Neural cell (in vitro differentiated cells): ENCODE results near the gene UTRN. TPM values are rescaled to one million over a fixed set of nuclear protein-coding genes. Genes with fewer than 3 reads are reported as not detected.

ENCODE experiments used
- H2AFZ ChIP-seq: fragments of 200-600, 300-800 bp; sonication (generic), shearing (Covaris generic); 2 replicates; pipeline ENCODE4 v1.6.0; 2014; ENCODE audit warnings: low read depth, mild to moderate bottlenecking, antibody characterized with exemption, low read length, moderate library complexity
- H3F3A ChIP-seq: fragments of 200-600 bp; shearing (Covaris generic); 2 replicates; pipeline ENCODE4 v1.6.1; 2016; ENCODE audit warnings: mild to moderate bottlenecking, moderate library complexity, mixed read lengths, antibody characterized with exemption, low read length; ENCODE audit not compliant: insufficient read depth, poor library complexity, severe bottlenecking
- H3K27ac ChIP-seq: fragments of 200-600, 300-800 bp; sonication (generic), shearing (Covaris generic); 2 replicates; pipeline ENCODE4 v1.5.1; 2014; ENCODE audit warnings: mild to moderate bottlenecking, low read length, moderate library complexity
- H3K27me3 ChIP-seq: fragments of 300-800, 200-600 bp; sonication (generic), shearing (Covaris generic); 2 replicates; pipeline ENCODE4 v1.6.0; 2014; ENCODE audit warnings: mild to moderate bottlenecking, low read depth, low read length, moderate library complexity; ENCODE audit not compliant: insufficient read depth
- H3K36me3 ChIP-seq: fragments of 300-800, 200-600 bp; sonication (generic), shearing (Covaris generic); 2 replicates; pipeline ENCODE4 v1.5.1; 2014; ENCODE audit warnings: mild to moderate bottlenecking, antibody characterized with exemption, low read length, moderate library complexity; ENCODE audit not compliant: insufficient read depth
- H3K4me2 ChIP-seq: fragments of 300-800, 200-600 bp; sonication (generic), shearing (Covaris generic); 2 replicates; pipeline ENCODE4 v1.6.0; 2014; ENCODE audit warnings: mild to moderate bottlenecking, low read length
- H3K4me3 ChIP-seq: fragments of 300-800, 200-600 bp; sonication (generic), shearing (Covaris generic); 2 replicates; pipeline ENCODE4 v1.5.1; 2014; ENCODE audit warnings: mild to moderate bottlenecking, low read length, moderate library complexity
- H3K79me2 ChIP-seq: fragments of 200-600 bp; shearing (Covaris generic); replicated peaks from 2 replicates; pipeline ENCODE4 v1.6.0; 2014; ENCODE audit warnings: mild to moderate bottlenecking, low read length, moderate library complexity; ENCODE audit not compliant: insufficient read depth
- H3K9ac ChIP-seq: fragments of 300-800, 200-600 bp; sonication (generic), shearing (Covaris generic); 2 replicates; pipeline ENCODE4 v1.6.1; 2016; ENCODE audit warnings: mild to moderate bottlenecking, low read length, mixed read lengths
- H3K9me2 ChIP-seq: fragments of 200-600 bp; shearing (Covaris generic); 2 replicates; pipeline ENCODE4 v1.6.1; 2016; ENCODE audit warnings: mild to moderate bottlenecking, low read length, mixed read lengths; ENCODE audit not compliant: insufficient read depth
- H3K9me3 ChIP-seq: fragments of 200-600, 300-800 bp; sonication (generic), shearing (Covaris generic); 2 replicates; pipeline ENCODE4 v1.6.1; 2016; ENCODE audit warnings: mild to moderate bottlenecking, mixed run types, low read length, moderate library complexity, mixed read lengths
- H4K20me1 ChIP-seq: fragments of 200-600 bp; shearing (Covaris generic); 2 replicates; pipeline ENCODE4 v1.6.1; 2016; ENCODE audit warnings: mild to moderate bottlenecking, mixed run types; ENCODE audit not compliant: insufficient read depth
- EP300 ChIP-seq: fragments of 450-650 bp; conservative IDR thresholded peaks from 2 replicates; pipeline ENCODE4 v1.6.1; 2014; ENCODE audit warnings: antibody characterized with exemption, mild to moderate bottlenecking, moderate library complexity; ENCODE audit not compliant: poor library complexity, severe bottlenecking
- EZH2 ChIP-seq: fragments of 200-600, 300-800 bp; shearing (Covaris generic), sonication (generic); IDR thresholded peaks from 2 replicates; pipeline ENCODE4 v1.6.1; 2014; ENCODE audit warnings: antibody characterized with exemption, low read length, borderline replicate concordance, mild to moderate bottlenecking; ENCODE audit not compliant: insufficient read depth, poor library complexity, severe bottlenecking
- MXI1 ChIP-seq: fragments of 450-650 bp; conservative IDR thresholded peaks from 2 replicates; pipeline ENCODE4 v1.6.1; 2014; ENCODE audit warnings: antibody characterized with exemption, mild to moderate bottlenecking; ENCODE audit not compliant: poor library complexity, severe bottlenecking
- POLR2AphosphoS5 ChIP-seq: IDR thresholded peaks from 2 replicates; pipeline ENCODE4 v1.6.1; 2012
- RAD21 ChIP-seq: fragments of 450-650 bp; conservative IDR thresholded peaks from 2 replicates; pipeline ENCODE4 v1.6.1; 2014; ENCODE audit warnings: antibody characterized with exemption, mild to moderate bottlenecking, moderate library complexity
- SMC3 ChIP-seq: fragments of 450-650 bp; conservative IDR thresholded peaks from 2 replicates; pipeline ENCODE4 v1.6.1; 2014; ENCODE audit warnings: antibody characterized with exemption, mild to moderate bottlenecking, moderate library complexity; ENCODE audit not compliant: poor library complexity
- TAF1 ChIP-seq: IDR thresholded peaks from 2 replicates; pipeline ENCODE4 v1.6.1; 2012; ENCODE audit warnings: low read depth
- polyA plus RNA-seq: library from polyadenylated mRNA; depleted of rRNA; stranded (reverse); fragments of >200 nt; gene quantifications from 2 replicates; pipeline ENCODE4 v1.2.3, GENCODE V29; 2014
- TF ChIP-seq, protein P1 (sequence below): IDR thresholded peaks from 2 replicates; pipeline ENCODE4 v1.6.1; 2012; ENCODE audit warnings: borderline replicate concordance
- TF ChIP-seq, protein P2 (sequence below): fragments of 450-650 bp; IDR thresholded peaks from 2 replicates; pipeline ENCODE4 v1.5.1; 2014; ENCODE audit warnings: antibody characterized with exemption, mild to moderate bottlenecking, moderate library complexity; ENCODE audit not compliant: poor library complexity, severe bottlenecking

UTRN gene
- polyA plus RNA-seq, 1 donor from 2014 or later: 5.2 TPM

DNA sequence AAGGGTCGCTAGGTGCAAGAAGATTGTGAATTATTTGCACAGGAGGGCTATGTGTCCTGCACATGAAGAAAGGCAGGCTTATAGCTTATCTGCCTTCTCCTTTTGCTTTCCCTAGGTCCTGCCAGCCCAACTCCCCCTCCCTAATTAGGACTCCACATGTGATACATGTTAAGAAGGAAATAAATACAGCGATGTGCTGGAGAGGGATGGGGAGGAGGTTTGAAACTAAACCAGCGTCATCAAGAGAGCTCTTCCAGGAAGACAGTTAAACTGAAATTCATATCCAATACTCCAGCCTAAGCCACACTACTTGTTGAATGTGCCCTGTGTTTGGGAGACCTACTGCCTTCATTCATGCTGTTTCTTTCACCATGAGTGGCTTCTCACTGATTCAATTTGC is 34.9 kb upstream of the UTRN start:
- no peaks in the 10 kb centered on the region for H3F3A ChIP-seq
- TF ChIP-seq, protein P1, sequence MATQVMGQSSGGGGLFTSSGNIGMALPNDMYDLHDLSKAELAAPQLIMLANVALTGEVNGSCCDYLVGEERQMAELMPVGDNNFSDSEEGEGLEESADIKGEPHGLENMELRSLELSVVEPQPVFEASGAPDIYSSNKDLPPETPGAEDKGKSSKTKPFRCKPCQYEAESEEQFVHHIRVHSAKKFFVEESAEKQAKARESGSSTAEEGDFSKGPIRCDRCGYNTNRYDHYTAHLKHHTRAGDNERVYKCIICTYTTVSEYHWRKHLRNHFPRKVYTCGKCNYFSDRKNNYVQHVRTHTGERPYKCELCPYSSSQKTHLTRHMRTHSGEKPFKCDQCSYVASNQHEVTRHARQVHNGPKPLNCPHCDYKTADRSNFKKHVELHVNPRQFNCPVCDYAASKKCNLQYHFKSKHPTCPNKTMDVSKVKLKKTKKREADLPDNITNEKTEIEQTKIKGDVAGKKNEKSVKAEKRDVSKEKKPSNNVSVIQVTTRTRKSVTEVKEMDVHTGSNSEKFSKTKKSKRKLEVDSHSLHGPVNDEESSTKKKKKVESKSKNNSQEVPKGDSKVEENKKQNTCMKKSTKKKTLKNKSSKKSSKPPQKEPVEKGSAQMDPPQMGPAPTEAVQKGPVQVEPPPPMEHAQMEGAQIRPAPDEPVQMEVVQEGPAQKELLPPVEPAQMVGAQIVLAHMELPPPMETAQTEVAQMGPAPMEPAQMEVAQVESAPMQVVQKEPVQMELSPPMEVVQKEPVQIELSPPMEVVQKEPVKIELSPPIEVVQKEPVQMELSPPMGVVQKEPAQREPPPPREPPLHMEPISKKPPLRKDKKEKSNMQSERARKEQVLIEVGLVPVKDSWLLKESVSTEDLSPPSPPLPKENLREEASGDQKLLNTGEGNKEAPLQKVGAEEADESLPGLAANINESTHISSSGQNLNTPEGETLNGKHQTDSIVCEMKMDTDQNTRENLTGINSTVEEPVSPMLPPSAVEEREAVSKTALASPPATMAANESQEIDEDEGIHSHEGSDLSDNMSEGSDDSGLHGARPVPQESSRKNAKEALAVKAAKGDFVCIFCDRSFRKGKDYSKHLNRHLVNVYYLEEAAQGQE: no peak
- TF ChIP-seq EP300: no peak
- no peak for TF ChIP-seq SMC3
- TF ChIP-seq, protein P2, sequence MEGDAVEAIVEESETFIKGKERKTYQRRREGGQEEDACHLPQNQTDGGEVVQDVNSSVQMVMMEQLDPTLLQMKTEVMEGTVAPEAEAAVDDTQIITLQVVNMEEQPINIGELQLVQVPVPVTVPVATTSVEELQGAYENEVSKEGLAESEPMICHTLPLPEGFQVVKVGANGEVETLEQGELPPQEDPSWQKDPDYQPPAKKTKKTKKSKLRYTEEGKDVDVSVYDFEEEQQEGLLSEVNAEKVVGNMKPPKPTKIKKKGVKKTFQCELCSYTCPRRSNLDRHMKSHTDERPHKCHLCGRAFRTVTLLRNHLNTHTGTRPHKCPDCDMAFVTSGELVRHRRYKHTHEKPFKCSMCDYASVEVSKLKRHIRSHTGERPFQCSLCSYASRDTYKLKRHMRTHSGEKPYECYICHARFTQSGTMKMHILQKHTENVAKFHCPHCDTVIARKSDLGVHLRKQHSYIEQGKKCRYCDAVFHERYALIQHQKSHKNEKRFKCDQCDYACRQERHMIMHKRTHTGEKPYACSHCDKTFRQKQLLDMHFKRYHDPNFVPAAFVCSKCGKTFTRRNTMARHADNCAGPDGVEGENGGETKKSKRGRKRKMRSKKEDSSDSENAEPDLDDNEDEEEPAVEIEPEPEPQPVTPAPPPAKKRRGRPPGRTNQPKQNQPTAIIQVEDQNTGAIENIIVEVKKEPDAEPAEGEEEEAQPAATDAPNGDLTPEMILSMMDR: no peak
- no peak for TF ChIP-seq RAD21
- TF ChIP-seq MXI1: no peak
- TF ChIP-seq POLR2AphosphoS5: no peak
- TF ChIP-seq EZH2: no peak
- no peak for TF ChIP-seq TAF1
- no peaks in the 10 kb centered on the region for H3K79me2 ChIP-seq
- no peaks in the 10 kb centered on the region for H3K27me3 ChIP-seq
- H3K9ac ChIP-seq: no peak overlapping the region
- no peaks in the 10 kb centered on the region for H3K9me2 ChIP-seq
- no peak overlapping the region for H2AFZ ChIP-seq
- no peaks in the 10 kb centered on the region for H3K36me3 ChIP-seq
- no peaks in the 10 kb centered on the region for H3K9me3 ChIP-seq
- H3K27ac ChIP-seq: no peak overlapping the region
- no peaks in the 10 kb centered on the region for H4K20me1 ChIP-seq
- no peak overlapping the region for H3K4me2 ChIP-seq
- H3K4me3 ChIP-seq: no peak overlapping the region

DNA sequence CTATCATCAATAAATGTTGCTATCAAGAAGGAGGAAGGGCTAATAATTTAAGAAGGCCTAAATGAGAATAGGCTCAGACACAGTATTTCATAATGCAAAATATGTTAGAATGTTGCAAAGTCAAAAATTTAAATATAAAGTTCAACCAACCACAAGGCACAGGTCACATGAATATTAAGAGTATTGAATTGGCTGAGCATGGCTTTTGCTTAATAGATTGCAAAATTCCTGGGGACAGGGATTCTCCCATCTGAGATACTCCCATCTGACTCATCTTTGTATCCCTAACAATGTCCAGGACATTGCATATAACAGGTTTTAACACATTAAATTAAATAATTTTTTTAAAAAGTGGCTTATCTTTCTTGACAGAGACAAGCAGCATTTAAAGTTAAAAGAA is 32.9 kb upstream of the UTRN start:
- no peak overlapping the region for H3K27ac ChIP-seq
- H3K79me2 ChIP-seq: no peaks in the 10 kb centered on the region
- no peaks in the 10 kb centered on the region for H3K9me2 ChIP-seq
- TF ChIP-seq, protein P1: no peak
- TF ChIP-seq RAD21 (no peak), POLR2AphosphoS5 (no peak), EP300 (no peak), EZH2 (no peak), MXI1 (no peak), TAF1 (no peak), SMC3 (no peak)
- TF ChIP-seq, protein P2: no peak
- H3K27me3 ChIP-seq: no peaks in the 10 kb centered on the region
- no peaks in the 10 kb centered on the region for H3K36me3 ChIP-seq
- no peak overlapping the region for H2AFZ ChIP-seq
- H3K4me3 ChIP-seq: no peak overlapping the region
- no peak overlapping the region for H3K4me2 ChIP-seq
- H3K9ac ChIP-seq: no peak overlapping the region
- H4K20me1 ChIP-seq: no peaks in the 10 kb centered on the region
- H3K9me3 ChIP-seq: no peaks in the 10 kb centered on the region
- H3F3A ChIP-seq: no peaks in the 10 kb centered on the region
